Liver (tissue), 9 donors: ENCODE measurements around the gene ERH. TPM values are rescaled to one million over a fixed set of nuclear protein-coding genes. Genes with fewer than 3 reads are reported as not detected.

ENCODE experiments used
- DNase-seq: peaks from one replicate; pipeline ENCODE4 v3.0.0-alpha.2; 2017; ENCODE audit warnings: low spot score
- H3K27ac ChIP-seq, 2 donors: one replicate each; pipeline ENCODE4 v1.7.0; 2013; ENCODE audit warnings: inconsistent platforms in 2 of 2, low read length in 2 of 2, control low read depth in 1 of 2, low read depth in 1 of 2, mild to moderate bottlenecking in 1 of 2
- H3K27me3 ChIP-seq, 4 donors: one replicate each; pipeline versions ENCODE4 v1.6.1 to v1.7.0; 2013; ENCODE audit warnings: low read length in 3 of 4, inconsistent platforms in 1 of 4, mild to moderate bottlenecking in 1 of 4, moderate library complexity in 1 of 4; ENCODE audit not compliant: control insufficient read depth in 4 of 4, insufficient read depth in 4 of 4
- H3K36me3 ChIP-seq, 4 donors: one replicate each; pipeline versions ENCODE4 v1.6.1 to v1.7.0; 2013; ENCODE audit warnings: low read length in 3 of 4, mild to moderate bottlenecking in 3 of 4, low read depth in 1 of 4, moderate library complexity in 1 of 4; ENCODE audit not compliant: control insufficient read depth in 4 of 4, insufficient read depth in 3 of 4
- H3K4me1 ChIP-seq, 4 donors: one replicate each; pipeline versions ENCODE4 v1.6.1 to v1.7.0; 2013; ENCODE audit warnings: low read length in 3 of 4, mild to moderate bottlenecking in 3 of 4, moderate library complexity in 1 of 4; ENCODE audit not compliant: control insufficient read depth in 4 of 4, insufficient read depth in 4 of 4
- H3K4me3 ChIP-seq, 3 donors: one replicate each; pipeline versions ENCODE4 v1.6.1 to v1.7.0; 2013; ENCODE audit warnings: low read length in 3 of 3, control low read depth in 1 of 3, low read depth in 1 of 3, mild to moderate bottlenecking in 1 of 3
- H3K9ac ChIP-seq, 2 donors: one replicate each; pipeline ENCODE4 v1.7.0; 2013; ENCODE audit warnings: low read length in 2 of 2, mild to moderate bottlenecking in 2 of 2, moderate library complexity in 2 of 2, control low read depth in 1 of 2, low read depth in 1 of 2
- H3K9me3 ChIP-seq, 4 donors: one replicate each; pipeline versions ENCODE4 v1.6.1 to v1.7.0; 2013; ENCODE audit warnings: low read length in 3 of 4; ENCODE audit not compliant: control insufficient read depth in 4 of 4
- ATF3 ChIP-seq: IDR thresholded peaks from 2 replicates; pipeline ENCODE4 v1.6.1; 2016; ENCODE audit warnings: antibody characterized with exemption
- CTCF ChIP-seq: fragments of 150-350 bp; IDR thresholded peaks from 2 replicates; pipeline ENCODE4 v1.5.1; 2017; ENCODE audit warnings: improper control_type of control experiment, low read depth, low read length; ENCODE audit not compliant: missing input control
- EGR1 ChIP-seq, 2 donors: IDR thresholded peaks; 2 replicates each; pipeline ENCODE4 v1.6.1; 2016 to 2018; ENCODE audit warnings: antibody characterized with exemption in 2 of 2, low read depth in 2 of 2
- FOXA1 ChIP-seq: IDR thresholded peaks from 2 replicates; pipeline ENCODE4 v1.6.1; 2016; ENCODE audit warnings: antibody characterized with exemption
- FOXA2 ChIP-seq: IDR thresholded peaks from 2 replicates; pipeline ENCODE4 v1.6.1; 2016; ENCODE audit warnings: antibody characterized with exemption
- GABPA ChIP-seq, 2 donors: IDR thresholded peaks in 1 of 2; conservative IDR thresholded peaks in 1 of 2; 2 replicates each; pipeline ENCODE4 v1.6.1; 2016; ENCODE audit warnings: antibody characterized with exemption in 2 of 2, mild to moderate bottlenecking in 1 of 2, moderate library complexity in 1 of 2
- HNF4A ChIP-seq, 2 donors: conservative IDR thresholded peaks; 2 replicates each; pipeline ENCODE4 v1.6.1; 2016; ENCODE audit warnings: antibody characterized with exemption in 2 of 2, mild to moderate bottlenecking in 2 of 2
- HNF4G ChIP-seq: IDR thresholded peaks from 2 replicates; pipeline ENCODE4 v1.6.1; 2016; ENCODE audit warnings: antibody characterized with exemption
- JUND ChIP-seq, 2 donors: IDR thresholded peaks; 2 replicates each; pipeline ENCODE4 v1.6.1; 2016; ENCODE audit warnings: antibody characterized with exemption in 2 of 2
- MAX ChIP-seq: IDR thresholded peaks from 2 replicates; pipeline ENCODE4 v1.6.1; 2016; ENCODE audit warnings: antibody characterized with exemption
- NR2F2 ChIP-seq: IDR thresholded peaks from 2 replicates; pipeline ENCODE4 v1.6.1; 2016; ENCODE audit warnings: antibody characterized with exemption
- RAD21 ChIP-seq, 2 donors: IDR thresholded peaks; 2 replicates each; pipeline ENCODE4 v1.6.1; 2016; ENCODE audit warnings: antibody characterized with exemption in 2 of 2, mild to moderate bottlenecking in 2 of 2
- REST ChIP-seq: IDR thresholded peaks from 2 replicates; pipeline ENCODE4 v1.6.1; 2016; ENCODE audit warnings: antibody characterized with exemption, mild to moderate bottlenecking
- RXRA ChIP-seq, 2 donors: IDR thresholded peaks; 2 replicates each; pipeline ENCODE4 v1.6.1; 2017 to 2018; ENCODE audit warnings: antibody characterized with exemption in 2 of 2, mild to moderate bottlenecking in 1 of 2
- SP1 ChIP-seq: IDR thresholded peaks from 2 replicates; pipeline ENCODE4 v1.6.1; 2018; ENCODE audit warnings: antibody characterized with exemption, mild to moderate bottlenecking
- TAF1 ChIP-seq: conservative IDR thresholded peaks from 2 replicates; pipeline ENCODE4 v1.6.1; 2016; ENCODE audit warnings: antibody characterized with exemption, mild to moderate bottlenecking
- YY1 ChIP-seq: IDR thresholded peaks from 2 replicates; pipeline ENCODE4 v1.6.1; 2016; ENCODE audit warnings: antibody characterized with exemption, mild to moderate bottlenecking
- ZBTB33 ChIP-seq: IDR thresholded peaks from 2 replicates; pipeline ENCODE4 v1.6.1; 2016; ENCODE audit warnings: antibody characterized with exemption
- WGBS: extraction: QIAGEN DNeasy Blood & Tissue Kit; methylation state at CpG from one replicate; pipeline ENCODE4 v1.1.7; 2013; 5-methylcytosine and 5-hydroxymethylcytosine counted together
- polyA plus RNA-seq, 2 donors: library from polyadenylated mRNA; stranded (reverse) in 1 of 2; unstranded in 1 of 2; fragments of 200-250 nt in 1 of 2; fragments of >200 nt in 1 of 2; fragmentation: Nextera tagmentation in 1 of 2; extraction: Ambion mirVana in 1 of 2; gene quantifications; one replicate each; pipeline versions ENCODE4 v1.2.1 to v1.2.3, GENCODE V29; 2013 to 2015
- total RNA-seq, 2 donors: library from RNA; depleted of rRNA; stranded (reverse); fragments of >200 nt; gene quantifications; one replicate each; pipeline ENCODE4 v1.2.3, GENCODE V29; 2014
- donor health status: healthy.
- donor health status: healthy.
- donor health status: healthy.
- donor health status: healthy.
- donor health status: healthy.

ERH gene
- total and polyA plus RNA-seq, 4 donors, result 49.2 to 78.0 (median 63.4) TPM

GRCh38 chr14:69355154-69355597, 42.9 kb downstream of the ERH start:
- Histone ChIP-seq H3K4me1 (peaks cover 0 to 3% (median 0%) of the 10 kb centered on the region in 4 donors), H3K27me3 (peaks cover 0 to 2% (median 0%) of the 10 kb centered on the region in 4 donors), H3K36me3 (no peaks in the 10 kb centered on the region), H3K27ac (no peak overlapping the region), H3K9me3 (no peaks in the 10 kb centered on the region), H3K4me3 (no peak overlapping the region), H3K9ac (no peak overlapping the region)
- DNase-seq, result no peak
- 95% methylated on average over 6 of the region's 6 CpGs for WGBS
- TF ChIP-seq GABPA (IDR thresholded peaks at IDR 0.05 in 1 of 2, conservative IDR thresholded peaks at IDR 0.05 in 1 of 2), result no peak
- TF ChIP-seq YY1, result no peak
- TF ChIP-seq ATF3, result no peak
- TF ChIP-seq RAD21 (IDR thresholded peaks at IDR 0.05), result no peak
- TF ChIP-seq TAF1, result no peak
- no peak for TF ChIP-seq JUND (IDR thresholded peaks at IDR 0.05)
- no peak for TF ChIP-seq HNF4A (conservative IDR thresholded peaks at IDR 0.05)
- TF ChIP-seq ZBTB33, result no peak
- TF ChIP-seq HNF4G, result no peak
- TF ChIP-seq CTCF, result no peak
- no peak for TF ChIP-seq FOXA2
- TF ChIP-seq FOXA1, result no peak
- no peak for TF ChIP-seq NR2F2
- no peak for TF ChIP-seq RXRA (IDR thresholded peaks at IDR 0.05)
- TF ChIP-seq SP1, result no peak
- TF ChIP-seq EGR1 (IDR thresholded peaks at IDR 0.05; ENCODE audit: low read depth in 2 of 2), result no peak
- TF ChIP-seq MAX, result no peak

- H3K4me1 ChIP-seq, result peaks cover 0 to 3% (median 0%) of the 10 kb centered on the region in 4 donors
- H3K27me3 ChIP-seq, result peaks cover 0 to 2% (median 0%) of the 10 kb centered on the region in 4 donors
- H3K27ac ChIP-seq, result no peak overlapping the region
- no peak for DNase-seq
- H3K4me3 ChIP-seq, result no peak overlapping the region
- no peaks in the 10 kb centered on the region for H3K36me3 ChIP-seq
- no peaks in the 10 kb centered on the region for H3K9me3 ChIP-seq
- 70% methylated on average over 11 of the region's 11 CpGs for WGBS
- no peak overlapping the region for H3K9ac ChIP-seq
- no peak for TF ChIP-seq FOXA2
- no peak for TF ChIP-seq HNF4A (conservative IDR thresholded peaks at IDR 0.05)
- TF ChIP-seq FOXA1, result no peak
- TF ChIP-seq GABPA (IDR thresholded peaks at IDR 0.05 in 1 of 2, conservative IDR thresholded peaks at IDR 0.05 in 1 of 2), result no peak
- no peak for TF ChIP-seq NR2F2
- no peak for TF ChIP-seq CTCF
- no peak for TF ChIP-seq REST
- TF ChIP-seq YY1, result no peak
- no peak for TF ChIP-seq ZBTB33
These were observed 43.5 kb downstream of the ERH start for GRCh38 chr14:69354383-69355153.
